ENCODE measurements around the gene NLK. TPM values are rescaled to one million over a fixed set of nuclear protein-coding genes. Genes with fewer than 3 reads are reported as not detected.
"Not testable (repeated sequence)": the region's sequence is repeated elsewhere in the genome, so short reads cannot be mapped to it uniquely, and the experiment has no call there.

Gene NLK
- total RNA-seq, 1 donor from 2014 or later, result 30.6 TPM

DNA sequence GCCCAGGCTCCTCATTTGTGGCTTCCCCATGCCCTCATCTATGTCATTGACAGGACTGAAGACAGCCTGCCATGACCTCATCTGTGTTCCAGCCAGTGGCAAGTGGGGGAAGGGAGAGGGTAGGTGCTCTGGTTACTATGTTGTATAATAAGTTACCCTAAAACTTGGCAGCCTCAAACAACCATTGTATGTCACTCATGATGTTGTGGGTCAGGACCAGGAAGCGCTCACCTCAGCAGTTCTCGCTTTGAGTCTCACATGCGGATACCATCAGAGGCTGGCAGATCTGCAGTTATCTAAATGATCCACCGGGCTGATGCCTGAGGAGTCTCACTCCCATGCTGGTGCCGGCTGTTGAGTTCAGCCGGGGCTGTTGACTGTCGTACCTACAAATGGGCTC lies 187.5 kb downstream of the NLK start:
- peaks cover 34% of the 10 kb centered on the region for H3K27me3 ChIP-seq (ENCODE audit: insufficient read depth, low read length)
- FAIRE-seq, result no peak

DNA sequence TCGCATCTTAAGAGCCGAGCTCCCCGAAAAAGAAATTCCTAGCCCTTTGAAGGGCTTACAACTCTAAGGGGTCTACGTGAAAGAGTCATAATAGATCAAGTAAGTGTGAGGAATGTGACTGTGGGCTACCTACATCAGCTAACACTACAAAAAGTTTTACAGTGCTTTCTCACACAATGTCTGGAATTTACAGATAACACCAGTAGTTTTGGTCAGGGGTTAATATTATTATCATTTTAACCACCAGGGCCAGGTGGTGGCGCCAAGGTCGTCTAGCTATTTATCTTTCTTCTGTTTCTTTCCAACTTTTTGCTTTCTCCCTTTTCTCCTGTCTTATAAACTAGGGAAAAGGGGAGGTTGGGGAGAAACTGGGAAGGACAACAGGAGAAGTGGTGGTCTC lies 188.1 kb downstream of the NLK start:
- FAIRE-seq; H3K79me2 ChIP-seq (ENCODE audit: insufficient read depth, low read length); H3K4me3 Mint-ChIP-seq (ENCODE audit: unreplicated experiment); DNase-seq (ENCODE audit: low read depth); H3K9me3 Mint-ChIP-seq (ENCODE audit: unreplicated experiment); H2AFZ ChIP-seq (ENCODE audit: low read depth, low read length); H4K20me1 ChIP-seq (ENCODE audit: insufficient read depth, low read length); H3K9ac ChIP-seq (ENCODE audit: low read length); H3K9me3 ChIP-seq (ENCODE audit: insufficient read depth, low read depth, low read length); H3K4me2 ChIP-seq (ENCODE audit: low read length); H3K4me1 ChIP-seq (ENCODE audit: insufficient read depth, low read length); H3K27ac Mint-ChIP-seq (ENCODE audit: unreplicated experiment); H3K4me3 ChIP-seq (ENCODE audit: insufficient read depth, low read depth, low read length); H3K36me3 ChIP-seq (ENCODE audit: insufficient read depth, low read length); H3K36me3 Mint-ChIP-seq (ENCODE audit: low read depth, unreplicated experiment); H3K4me1 Mint-ChIP-seq (ENCODE audit: low read depth, unreplicated experiment); H3K27ac ChIP-seq (ENCODE audit: low read depth, low read length): not testable (repeated sequence)
- H3K27me3 Mint-ChIP-seq (ENCODE audit: low read depth, unreplicated experiment), result peaks cover 20% of the 10 kb centered on the region
- peaks cover 34% of the 10 kb centered on the region for H3K27me3 ChIP-seq (ENCODE audit: insufficient read depth, low read length)

More for the DNA sequence above, 187.5 kb downstream of the NLK start:
- Histone ChIP-seq H3K36me3 (ENCODE audit: insufficient read depth, low read length) (no peaks in the 10 kb centered on the region), H3K9me3 (ENCODE audit: insufficient read depth, low read depth, low read length) (no peaks in the 10 kb centered on the region), H2AFZ (ENCODE audit: low read depth, low read length) (no peak overlapping the region), H3K4me1 (ENCODE audit: insufficient read depth, low read length) (peaks cover 9% of the 10 kb centered on the region), H3K4me3 (ENCODE audit: insufficient read depth, low read depth, low read length) (no peak overlapping the region), H4K20me1 (ENCODE audit: insufficient read depth, low read length) (no peaks in the 10 kb centered on the region), H3K9ac (ENCODE audit: low read length) (no peak overlapping the region), H3K79me2 (ENCODE audit: insufficient read depth, low read length) (no peaks in the 10 kb centered on the region), H3K4me2 (ENCODE audit: low read length) (no peak overlapping the region), H3K27ac (ENCODE audit: low read depth, low read length) (no peak overlapping the region)
- Mint-ChIP-seq H3K9me3 (ENCODE audit: unreplicated experiment) (peaks cover 2% of the 10 kb centered on the region), H3K4me1 (ENCODE audit: low read depth, unreplicated experiment) (peaks cover 7% of the 10 kb centered on the region), H3K4me3 (ENCODE audit: unreplicated experiment) (no peak overlapping the region), H3K27me3 (ENCODE audit: low read depth, unreplicated experiment) (peaks cover 15% of the 10 kb centered on the region), H3K27ac (ENCODE audit: unreplicated experiment) (no peak overlapping the region), H3K36me3 (ENCODE audit: low read depth, unreplicated experiment) (peaks cover 2% of the 10 kb centered on the region)
- no peak for DNase-seq (ENCODE audit: low read depth)
- TF ChIP-seq, protein P1, sequence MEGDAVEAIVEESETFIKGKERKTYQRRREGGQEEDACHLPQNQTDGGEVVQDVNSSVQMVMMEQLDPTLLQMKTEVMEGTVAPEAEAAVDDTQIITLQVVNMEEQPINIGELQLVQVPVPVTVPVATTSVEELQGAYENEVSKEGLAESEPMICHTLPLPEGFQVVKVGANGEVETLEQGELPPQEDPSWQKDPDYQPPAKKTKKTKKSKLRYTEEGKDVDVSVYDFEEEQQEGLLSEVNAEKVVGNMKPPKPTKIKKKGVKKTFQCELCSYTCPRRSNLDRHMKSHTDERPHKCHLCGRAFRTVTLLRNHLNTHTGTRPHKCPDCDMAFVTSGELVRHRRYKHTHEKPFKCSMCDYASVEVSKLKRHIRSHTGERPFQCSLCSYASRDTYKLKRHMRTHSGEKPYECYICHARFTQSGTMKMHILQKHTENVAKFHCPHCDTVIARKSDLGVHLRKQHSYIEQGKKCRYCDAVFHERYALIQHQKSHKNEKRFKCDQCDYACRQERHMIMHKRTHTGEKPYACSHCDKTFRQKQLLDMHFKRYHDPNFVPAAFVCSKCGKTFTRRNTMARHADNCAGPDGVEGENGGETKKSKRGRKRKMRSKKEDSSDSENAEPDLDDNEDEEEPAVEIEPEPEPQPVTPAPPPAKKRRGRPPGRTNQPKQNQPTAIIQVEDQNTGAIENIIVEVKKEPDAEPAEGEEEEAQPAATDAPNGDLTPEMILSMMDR (IDR thresholded peaks at IDR 0.05; ENCODE audit: insufficient read depth, low read depth, low read length), result no peak
- peak; percentile 40 for TF ChIP-seq EZH2 (IDR thresholded peaks at IDR 0.05; ENCODE audit: insufficient read depth, low read length)

DNA sequence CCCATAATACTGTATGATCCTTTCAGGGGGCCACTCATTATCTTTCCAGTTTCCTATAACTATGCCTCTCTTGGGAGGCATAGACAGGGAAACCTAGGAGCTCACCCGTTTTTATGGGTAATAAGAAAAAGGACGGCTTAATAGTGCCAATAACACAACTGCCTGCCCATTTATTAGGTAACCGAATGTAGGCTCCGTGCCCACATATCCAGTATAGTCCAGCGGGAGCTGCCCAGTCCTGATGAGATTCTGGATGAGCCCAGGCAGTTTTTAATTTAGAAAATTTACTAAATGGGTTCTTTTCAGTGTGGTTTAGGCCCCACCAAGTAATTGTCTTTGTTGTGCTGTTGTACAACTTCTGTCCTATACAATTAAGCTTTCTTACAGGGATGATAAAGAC lies 189.1 kb downstream of the NLK start:
- not testable (repeated sequence) for H4K20me1 ChIP-seq (ENCODE audit: insufficient read depth, low read length); H3K9me3 Mint-ChIP-seq (ENCODE audit: unreplicated experiment); H3K27ac ChIP-seq (ENCODE audit: low read depth, low read length); H3K36me3 Mint-ChIP-seq (ENCODE audit: low read depth, unreplicated experiment); H3K4me2 ChIP-seq (ENCODE audit: low read length); H3K79me2 ChIP-seq (ENCODE audit: insufficient read depth, low read length); H3K36me3 ChIP-seq (ENCODE audit: insufficient read depth, low read length); H3K9me3 ChIP-seq (ENCODE audit: insufficient read depth, low read depth, low read length); H3K4me1 ChIP-seq (ENCODE audit: insufficient read depth, low read length); H3K4me1 Mint-ChIP-seq (ENCODE audit: low read depth, unreplicated experiment); H3K27ac Mint-ChIP-seq (ENCODE audit: unreplicated experiment); H3K4me3 Mint-ChIP-seq (ENCODE audit: unreplicated experiment); DNase-seq (ENCODE audit: low read depth); H3K9ac ChIP-seq (ENCODE audit: low read length); H3K4me3 ChIP-seq (ENCODE audit: insufficient read depth, low read depth, low read length); H2AFZ ChIP-seq (ENCODE audit: low read depth, low read length); FAIRE-seq
- peaks cover 34% of the 10 kb centered on the region for H3K27me3 ChIP-seq (ENCODE audit: insufficient read depth, low read length)
- peaks cover 29% of the 10 kb centered on the region for H3K27me3 Mint-ChIP-seq (ENCODE audit: low read depth, unreplicated experiment)

All from astrocyte (in vitro differentiated cells and primary cell).